ENCODE results near the gene KSR1. TPM values are rescaled to one million over a fixed set of nuclear protein-coding genes. Genes with fewer than 3 reads are reported as not detected.

The KSR1 gene
- total and polyA plus RNA-seq, 2 of the 4 experiments (the other 2 are of a cell fraction): 12.5 to 21.9 TPM

DNA sequence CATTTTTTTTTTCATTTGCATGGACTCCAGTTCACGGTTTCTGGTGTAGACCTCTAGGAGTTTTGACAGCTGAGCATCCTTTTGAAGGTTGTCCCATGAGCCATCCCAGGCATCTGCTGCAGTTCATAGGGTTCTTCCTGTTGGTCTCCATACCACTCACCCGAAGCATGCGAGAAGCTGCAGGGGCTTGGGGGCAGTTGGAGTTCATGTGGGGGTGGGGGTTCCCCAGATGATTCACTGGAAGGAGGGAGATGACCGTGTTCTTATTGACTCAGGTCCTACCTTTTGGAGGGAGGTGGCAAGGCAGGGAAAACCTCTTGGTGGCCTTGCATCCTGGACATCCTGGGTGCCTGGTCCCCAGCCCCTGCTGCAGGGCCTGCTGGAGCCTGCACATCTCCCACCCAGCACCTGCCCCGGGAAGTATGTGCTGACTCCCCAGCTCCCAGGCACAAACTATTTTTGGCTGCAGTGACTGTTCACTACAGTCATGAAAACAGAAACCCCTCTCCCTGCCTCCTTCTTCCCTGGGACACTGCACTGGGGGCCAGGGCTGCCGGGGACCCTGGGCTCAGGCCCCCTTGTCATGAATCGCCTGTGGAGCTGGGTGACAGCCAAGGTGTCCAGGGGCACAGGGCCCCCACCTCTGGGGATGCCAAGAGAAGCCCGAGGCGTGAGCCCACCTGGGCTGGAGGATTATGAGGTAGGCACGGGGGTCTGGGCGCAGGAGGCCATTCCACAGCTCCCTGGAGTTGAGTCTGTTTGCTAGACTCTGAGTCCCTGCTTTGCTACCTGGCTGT is 109.8 kb downstream of the KSR1 start:
- Histone ChIP-seq H3K14ac (replicated peaks; ENCODE audit: low read depth, low read length) (peak overlapping the region; percentile 27; the same call in 1 of the 2 replicates), H3K36me3 (ENCODE audit: control insufficient read depth, insufficient read depth, low read length) (peaks cover 19% of the 10 kb centered on the region), H4K20me1 (ENCODE audit: insufficient read depth, low read length) (peaks cover 17% of the 10 kb centered on the region), H3K56ac (ENCODE audit: extremely low read depth, insufficient read depth, low read length) (no peak overlapping the region), H3K4me3 (ENCODE audit: insufficient read depth, low read depth, low read length) (no peak overlapping the region), H3K9me1 (ENCODE audit: insufficient read depth, low read length) (peaks cover 32% of the 10 kb centered on the region), H3K9ac (ENCODE audit: low read depth, low read length) (no peak overlapping the region), H2BK120ac (ENCODE audit: low read depth, low read length) (0 out of 2 replicates have a peak overlapping the region, but pooled peaks have one; percentile 26), H4K91ac (ENCODE audit: insufficient read depth, low read depth, low read length) (peak overlapping the region; percentile 73), H2BK20ac (ENCODE audit: low read depth, low read length) (peak overlapping the region; percentile 6; the same call in 1 of the 2 replicates), H3K9me3 (ENCODE audit: control insufficient read depth, insufficient read depth, low read length) (no peaks in the 10 kb centered on the region), H3K79me1 (ENCODE audit: low read depth in 1 of 2, low read length in 2 of 2) (peaks cover 52 to 93% of the 10 kb centered on the region in 2 experiments), H3K27me3 (ENCODE audit: control insufficient read depth, insufficient read depth, low read length) (no peaks in the 10 kb centered on the region), H3K18ac (ENCODE audit: low read depth, low read length) (peak overlapping the region; percentile 34; the same call in 1 of the 2 replicates), H2BK15ac (ENCODE audit: low read depth, low read length) (peak overlapping the region; percentile 73; the same call in 2 of the 3 replicates), H2AK5ac (ENCODE audit: low read depth, low read length) (peak overlapping the region; percentile 89; the same call in 1 of the 2 replicates), H4K8ac (ENCODE audit: low read depth in 2 of 2, low read length in 2 of 2) (peak overlapping the region in 1 of 2 experiments; percentile 78; a peak in 2 of 4 replicates), H2BK5ac (ENCODE audit: low read depth, low read length, poor library complexity, severe bottlenecking) (peak overlapping the region; percentile 48), H3K4me1 (ENCODE audit: control insufficient read depth, insufficient read depth, low read length) (peaks cover 30% of the 10 kb centered on the region), H3K4me2 (ENCODE audit: low read depth, low read length) (no peak overlapping the region), H2AFZ (replicated peaks; ENCODE audit: low read length, poor library complexity) (peak overlapping the region; percentile 25), H3K23ac (ENCODE audit: low read depth, low read length) (no peak overlapping the region), H4K5ac (ENCODE audit: low read depth, low read length) (peak overlapping the region; percentile 78; the same call in 1 of the 2 replicates), H3K4ac (ENCODE audit: low read depth, low read length) (peak overlapping the region; percentile 58), H3K27ac (ENCODE audit: insufficient read depth, low read length) (no peak overlapping the region), H2AK9ac (replicated peaks; ENCODE audit: low read depth, low read length, poor library complexity) (peak overlapping the region; percentile 7)
- dilution Hi-C loops (cut with HindIII; ENCODE audit: low sequenced_read_pairs, unreplicated experiment): no loop called here
- intact Hi-C loops (cut with micrococcal nuclease): no loop called here
- peak; percentile 84 for DNase-seq
- ChIA-PET CTCF (no interaction called here), POLR2A (ENCODE audit: unreplicated experiment) (no interaction called here)
- no TSS peak for BruUV-seq (replicated peaks)
- in situ Hi-C loops (cut with MboI; ENCODE audit: low sequenced_read_pairs): no loop called here
- no peak for TF ChIP-seq CHD1 (IDR thresholded peaks at IDR 0.05; ENCODE audit: low read depth, low read length)
- peak; percentile 49; the same call in 1 of the 2 replicates for TF ChIP-seq FOS (IDR thresholded peaks at IDR 0.05; ENCODE audit: low read depth, low read length)
- no peak for ATAC-seq (ENCODE audit: low read depth)
- WGBS, 2 experiments (ENCODE audit: extremely low coverage in 2 of 2, insufficient read length in 1 of 2): 100% methylated on average over 1 of the region's 11 CpGs; no CpG with 5 or more reads in 1 of the 2 experiments
